ENCODE measurements around the gene RANBP10. TPM values are rescaled to one million over a fixed set of nuclear protein-coding genes. Genes with fewer than 3 reads are reported as not detected.

RANBP10 gene
- total RNA-seq, 1 experiment from 2014 or later: 15.6 TPM

- H3K9ac ChIP-seq (ENCODE audit: extremely low read depth, insufficient read length, low read length): no peak overlapping the region
- H2BK15ac ChIP-seq (ENCODE audit: low read depth, low read length): no peak overlapping the region
- H2BK20ac ChIP-seq (ENCODE audit: low read depth, low read length, poor library complexity, severe bottlenecking): no peak overlapping the region
- H3T11ph ChIP-seq (ENCODE audit: low read length): no peak overlapping the region
- H3K79me2 ChIP-seq (ENCODE audit: insufficient read depth, low read length): peaks cover 5% of the 10 kb centered on the region; the same call in 1 of the 2 replicates
- no peak overlapping the region for H3K14ac ChIP-seq (ENCODE audit: insufficient read depth, low read length)
- Mint-ChIP-seq H3K36me3 (ENCODE audit: insufficient read depth in 1 of 3, low read depth in 3 of 3) (peaks cover 2 to 7% (median 5%) of the 10 kb centered on the region in 3 experiments; a peak in 4 of 7 replicates), H3K4me3 (no peak overlapping the region), H3K27me3 (ENCODE audit: low read depth) (no peaks in the 10 kb centered on the region), H3K4me1 (peaks cover 13 to 17% of the 10 kb centered on the region in 2 experiments), H3K9me3 (no peaks in the 10 kb centered on the region; a peak in 1 of 5 replicates), H3K27ac (no peak overlapping the region)
- no peak overlapping the region for H2BK120ac ChIP-seq (ENCODE audit: low read depth, low read length, poor library complexity, severe bottlenecking)
- no peak overlapping the region for H2AFZ ChIP-seq (ENCODE audit: low read length)
- no peak overlapping the region for H4K91ac ChIP-seq (ENCODE audit: insufficient read length, low read depth, low read length)
- no peak overlapping the region for H4K5ac ChIP-seq (ENCODE audit: insufficient read length, low read depth, low read length)
- whole genome bisulfite sequencing (ENCODE audit: extremely low coverage, insufficient read length, low lambda C conversion rate): no CpG with 5 or more reads among the region's 4 CpGs
- H2BK5ac ChIP-seq (ENCODE audit: insufficient read length, low read length): no peak overlapping the region
- no peaks in the 10 kb centered on the region for H3K27me3 ChIP-seq (ENCODE audit: insufficient read depth, low read length)
- no peak overlapping the region for H2AK5ac ChIP-seq (ENCODE audit: insufficient read length, low read length)
- no peak overlapping the region for H3K4ac ChIP-seq (ENCODE audit: low read depth, low read length)
- no peaks in the 10 kb centered on the region for H3K23me2 ChIP-seq (ENCODE audit: insufficient read length, low read depth, low read length, poor library complexity, severe bottlenecking)
- H3K27ac ChIP-seq (ENCODE audit: insufficient read length, low read depth, low read length): no peak overlapping the region
- no peak overlapping the region for H3K56ac ChIP-seq (ENCODE audit: insufficient read length, low read depth, low read length)
- H3K9me3 ChIP-seq (ENCODE audit: control insufficient read depth, low read depth, low read length): no peaks in the 10 kb centered on the region
- H3K4me2 ChIP-seq (ENCODE audit: insufficient read depth, insufficient read length, low read length): no peak overlapping the region
- no peaks in the 10 kb centered on the region; the same call in 1 of the 2 replicates for H3K4me1 ChIP-seq (ENCODE audit: insufficient read depth, low read length)
- H3K79me1 ChIP-seq (ENCODE audit: insufficient read depth, low read depth, low read length, poor library complexity, severe bottlenecking): peaks cover 6% of the 10 kb centered on the region
- TF ChIP-seq CTCF (conservative IDR thresholded peaks at IDR 0.05): no peak
- DNase-seq: no peak
- H3K23ac ChIP-seq (ENCODE audit: insufficient read length, low read depth, low read length): no peak overlapping the region
- H4K20me1 ChIP-seq (ENCODE audit: control insufficient read depth, insufficient read depth, insufficient read length): no peaks in the 10 kb centered on the region
- no peak overlapping the region for H2BK12ac ChIP-seq (ENCODE audit: insufficient read length, low read depth, low read length)
- no peak overlapping the region for H4K8ac ChIP-seq (replicated peaks; ENCODE audit: insufficient read length, low read depth, low read length)
- no peak overlapping the region for H3K18ac ChIP-seq (ENCODE audit: insufficient read length, low read depth, low read length)
Observed at GRCh38 chr16:67707210-67707609, 99.2 kb downstream of the RANBP10 start.
